ENCODE measurements around the gene CACNA2D1. TPM values are rescaled to one million over a fixed set of nuclear protein-coding genes. Genes with fewer than 3 reads are reported as not detected.
"Not testable (repeated sequence)": the region's sequence is repeated elsewhere in the genome, so short reads cannot be mapped to it uniquely, and the experiment has no call there.

Gene CACNA2D1
- total and polyA plus RNA-seq, 7 donors: 0.23 to 115 (median 59.7) TPM

GRCh38 chr7:82141427-82141826, 302.1 kb downstream of the CACNA2D1 start:
- Histone ChIP-seq H3K4me1 (no peaks in the 10 kb centered on the region), H3K4me3 (no peak overlapping the region), H3K36me3 (no peaks in the 10 kb centered on the region), H3K27ac (no peak overlapping the region), H3K9me3 (no peaks in the 10 kb centered on the region), H3K27me3 (no peaks in the 10 kb centered on the region)
- intact Hi-C loops (cut with DNase I): no loop called here
- 78 to 86% methylated on average over 7 of the region's 7 CpGs for WGBS, 2 donors
- TF ChIP-seq EP300 (IDR thresholded peaks at IDR 0.05): no peak
- TF ChIP-seq POLR2AphosphoS5 (IDR thresholded peaks at IDR 0.05): no peak
- TF ChIP-seq CTCF (IDR thresholded peaks at IDR 0.05): no peak
- TF ChIP-seq POLR2A (IDR thresholded peaks at IDR 0.05): no peak
- no peak for DNase-seq

DNA sequence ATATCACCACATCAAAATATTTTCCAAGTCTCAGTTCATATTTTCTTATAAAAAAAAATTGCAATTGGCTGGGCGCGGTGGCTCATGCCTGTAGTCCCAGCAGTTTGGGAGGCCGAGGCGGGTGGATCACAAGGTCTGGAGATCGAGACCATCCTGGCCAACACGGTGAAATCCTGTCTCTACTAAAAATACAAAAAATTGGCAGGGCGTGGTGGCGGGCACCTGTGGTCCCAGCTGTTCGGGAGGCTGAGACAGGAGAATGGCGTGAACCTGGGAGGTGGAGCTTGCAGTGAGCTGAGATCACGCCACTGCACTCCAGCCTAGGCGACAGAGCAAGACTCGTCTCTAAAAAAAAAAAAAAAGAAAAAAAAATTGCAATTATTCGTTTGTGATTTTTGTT, 303.0 kb downstream of the CACNA2D1 start:
- intact Hi-C loops (cut with DNase I); H3K9me3 ChIP-seq; H3K27me3 ChIP-seq; H3K4me3 ChIP-seq; H3K4me1 ChIP-seq; DNase-seq; H3K27ac ChIP-seq; H3K36me3 ChIP-seq: not testable (repeated sequence)
- WGBS, 2 donors: 89 to 94% methylated on average over 14 of the region's 14 CpGs

GRCh38 chr7:82131215-82131614, 312.4 kb downstream of the CACNA2D1 start:
- Histone ChIP-seq H3K36me3 (peaks cover 0 to 6% (median 0%) of the 10 kb centered on the region in 4 donors), H3K27me3 (no peaks in the 10 kb centered on the region), H3K9me3 (no peaks in the 10 kb centered on the region), H3K4me1 (peaks cover 0 to 20% (median 10%) of the 10 kb centered on the region in 4 donors), H3K4me3 (no peak overlapping the region), H3K27ac (no peak overlapping the region)
- TF ChIP-seq POLR2A (IDR thresholded peaks at IDR 0.05) (no peak), POLR2AphosphoS5 (IDR thresholded peaks at IDR 0.05) (no peak), EP300 (IDR thresholded peaks at IDR 0.05) (no peak), CTCF (IDR thresholded peaks at IDR 0.05) (no peak)
- no peak for DNase-seq
- WGBS, 2 donors: 45 to 60% methylated on average over 2 of the region's 2 CpGs
- intact Hi-C loops (cut with DNase I): no loop called here

DNA sequence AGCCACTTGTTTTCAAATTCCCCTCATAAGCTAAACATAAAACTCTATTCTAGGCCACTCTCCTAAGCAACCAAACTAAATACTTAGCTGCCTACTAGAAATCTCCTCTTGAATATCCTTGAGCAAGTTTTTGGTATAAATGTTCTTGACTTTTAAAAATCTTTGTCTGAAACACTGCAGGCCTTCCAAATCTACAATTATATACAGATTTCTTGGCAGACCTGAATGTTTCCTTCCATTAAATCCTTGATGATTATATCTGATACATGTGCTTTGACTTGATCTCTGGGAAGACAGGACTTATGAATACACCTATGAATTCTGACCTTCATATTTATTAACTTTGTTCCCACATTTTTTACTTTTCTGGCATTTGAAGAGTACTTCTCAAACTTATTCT, 314.5 kb downstream of the CACNA2D1 start:
- intact Hi-C loops (cut with DNase I): no loop called here
- H3K4me3 ChIP-seq: no peak overlapping the region
- no peaks in the 10 kb centered on the region for H3K27me3 ChIP-seq
- H3K36me3 ChIP-seq: no peaks in the 10 kb centered on the region
- no peak for TF ChIP-seq POLR2A (IDR thresholded peaks at IDR 0.05)
- TF ChIP-seq EP300 (IDR thresholded peaks at IDR 0.05): no peak
- no peak for TF ChIP-seq POLR2AphosphoS5 (IDR thresholded peaks at IDR 0.05)
- TF ChIP-seq CTCF (IDR thresholded peaks at IDR 0.05): no peak
- peaks cover 0 to 6% (median 3%) of the 10 kb centered on the region in 4 donors for H3K9me3 ChIP-seq
- no peak for DNase-seq
- peak overlapping the region in 1 of 4 donors; percentile 34 for H3K27ac ChIP-seq
- peaks cover 0 to 20% (median 10%) of the 10 kb centered on the region in 4 donors for H3K4me1 ChIP-seq

DNA sequence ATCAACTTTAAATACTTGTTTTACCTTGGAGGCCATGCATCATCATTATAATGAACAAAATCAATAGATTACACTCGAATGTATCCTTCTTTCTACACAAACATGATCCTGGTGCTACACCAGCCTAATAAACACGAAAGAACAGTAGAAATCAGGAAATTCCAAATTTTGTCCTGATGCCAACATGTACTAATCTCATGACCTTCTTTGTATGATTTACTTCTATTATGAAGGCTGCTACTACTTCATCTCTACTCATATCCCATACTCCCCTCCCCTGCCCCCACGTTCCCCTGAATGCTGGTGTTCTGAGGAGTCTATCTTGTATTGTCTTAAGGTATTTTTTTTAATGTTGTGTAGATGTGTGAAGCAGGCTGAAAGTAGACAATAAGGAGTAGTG, 315.0 kb downstream of the CACNA2D1 start:
- peaks cover 0 to 20% (median 10%) of the 10 kb centered on the region in 4 donors for H3K4me1 ChIP-seq
- 54 to 75% methylated on average over 3 of the region's 3 CpGs for WGBS, 2 donors
- H3K4me3 ChIP-seq: no peak overlapping the region
- intact Hi-C loops (cut with DNase I): no loop called here
- H3K27ac ChIP-seq: no peak overlapping the region
- no peak for TF ChIP-seq POLR2AphosphoS5 (IDR thresholded peaks at IDR 0.05)
- TF ChIP-seq POLR2A (IDR thresholded peaks at IDR 0.05): no peak
- no peak for TF ChIP-seq EP300 (IDR thresholded peaks at IDR 0.05)
- no peak for TF ChIP-seq CTCF (IDR thresholded peaks at IDR 0.05)
- peaks cover 0 to 7% (median 3%) of the 10 kb centered on the region in 4 donors for H3K9me3 ChIP-seq
- no peaks in the 10 kb centered on the region for H3K36me3 ChIP-seq
- no peak for DNase-seq
- H3K27me3 ChIP-seq: no peaks in the 10 kb centered on the region
